RKO (cell line): ENCODE results near the gene VIPR2.
"Not testable (repeated sequence)": the region's sequence is repeated elsewhere in the genome, so short reads cannot be mapped to it uniquely, and the experiment has no call there.

Experiments used
- DNase-seq: peaks from one replicate; pipeline ENCODE4 v3.0.0-alpha.2; 2016; ENCODE audit warnings: low spot score

Gene VIPR2

DNA sequence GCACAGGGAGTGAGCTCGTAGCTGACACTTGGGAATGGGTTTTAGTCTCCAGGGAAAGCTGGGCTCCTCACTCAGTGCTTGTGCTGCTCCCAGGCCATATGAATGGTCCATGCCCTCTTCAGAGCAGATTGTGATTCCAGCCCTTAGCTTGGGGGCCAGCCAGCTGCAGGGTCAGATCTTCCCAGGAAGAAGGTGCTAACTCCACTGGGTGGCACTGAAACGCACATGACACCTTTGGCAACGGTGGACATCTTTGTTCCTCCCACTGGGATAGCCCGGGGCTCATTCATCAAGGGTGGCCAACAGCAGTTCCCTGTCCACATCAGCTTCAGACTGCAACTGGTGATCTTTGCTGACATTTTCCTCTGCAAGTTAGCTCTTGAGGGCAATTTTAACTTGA, 159.1 kb downstream of the VIPR2 start:
- no peak for DNase-seq

- not testable (repeated sequence) for DNase-seq
These were observed 160.7 kb downstream of the VIPR2 start for GRCh38 chr7:158984007-158984406.

GRCh38 chr7:158982080-158982479, 162.6 kb downstream of the VIPR2 start:
- DNase-seq = not testable (repeated sequence)

DNA sequence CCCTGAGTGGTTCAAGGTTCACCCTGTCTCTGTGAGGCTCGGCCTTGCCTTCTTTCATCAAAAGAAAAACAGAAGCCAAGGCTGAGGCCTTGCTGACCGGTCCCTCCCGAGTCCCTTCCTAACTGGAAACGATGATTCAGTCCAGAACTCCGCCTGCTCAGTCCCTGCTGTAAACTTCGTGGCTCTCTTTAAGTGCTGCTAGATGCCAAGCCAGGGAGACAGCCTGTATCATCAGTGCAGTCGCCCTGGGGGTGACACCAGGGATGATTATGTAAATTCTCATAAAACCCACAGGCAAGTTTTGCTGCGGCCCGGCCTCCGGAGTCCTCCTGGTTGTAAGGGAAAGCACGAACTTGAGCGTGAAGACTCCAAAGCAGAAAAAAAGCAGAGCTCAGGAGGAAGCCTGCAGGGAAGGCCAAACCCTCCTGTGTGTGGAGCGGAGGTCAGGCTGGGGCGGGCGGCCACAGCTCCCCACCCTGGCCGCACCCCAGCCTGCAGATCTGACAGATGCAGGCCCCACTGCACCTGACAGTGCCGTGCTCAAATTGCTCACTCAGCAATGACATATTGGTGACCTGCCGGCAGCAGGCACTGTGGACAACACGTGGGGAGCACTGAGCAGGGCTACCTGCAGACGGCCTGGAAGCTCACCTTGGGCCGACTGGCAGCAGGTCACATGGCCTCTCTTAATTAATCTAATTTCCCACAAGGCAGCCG, 164.9 kb downstream of the VIPR2 start:
- no peak for DNase-seq

GRCh38 chr7:158979023-158979529, 165.6 kb downstream of the VIPR2 start:
- DNase-seq = no peak
